Activated naive CD4-positive, alpha-beta T cell (primary cell): Measurements from ENCODE around the gene MAP3K2.

Experiments
- DNase-seq, 4 experiments: peaks; one replicate each; lab custom pipeline; 2025; lab: John Stamatoyannopoulos, UW

Gene MAP3K2

DNA sequence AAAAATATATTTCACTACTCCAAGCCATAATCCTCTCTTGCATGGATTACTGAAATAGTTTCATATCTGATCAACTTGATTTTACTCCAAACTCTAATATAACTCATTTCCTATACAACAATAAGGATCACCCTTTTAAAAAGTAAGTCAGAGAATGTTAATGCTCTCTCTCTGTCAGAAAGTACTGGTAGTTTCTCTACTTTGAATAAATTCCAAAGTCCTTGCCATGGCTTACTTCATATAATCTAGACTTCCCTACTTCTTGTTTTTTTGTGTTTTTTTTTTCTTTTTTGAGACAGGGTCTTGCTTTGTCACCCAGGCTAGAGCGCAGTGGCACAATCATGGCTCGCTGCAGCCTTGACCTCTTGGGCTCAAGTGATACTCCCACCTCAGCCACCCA, 36.2 kb downstream of the MAP3K2 start:
- DNase-seq, result no peak

DNA sequence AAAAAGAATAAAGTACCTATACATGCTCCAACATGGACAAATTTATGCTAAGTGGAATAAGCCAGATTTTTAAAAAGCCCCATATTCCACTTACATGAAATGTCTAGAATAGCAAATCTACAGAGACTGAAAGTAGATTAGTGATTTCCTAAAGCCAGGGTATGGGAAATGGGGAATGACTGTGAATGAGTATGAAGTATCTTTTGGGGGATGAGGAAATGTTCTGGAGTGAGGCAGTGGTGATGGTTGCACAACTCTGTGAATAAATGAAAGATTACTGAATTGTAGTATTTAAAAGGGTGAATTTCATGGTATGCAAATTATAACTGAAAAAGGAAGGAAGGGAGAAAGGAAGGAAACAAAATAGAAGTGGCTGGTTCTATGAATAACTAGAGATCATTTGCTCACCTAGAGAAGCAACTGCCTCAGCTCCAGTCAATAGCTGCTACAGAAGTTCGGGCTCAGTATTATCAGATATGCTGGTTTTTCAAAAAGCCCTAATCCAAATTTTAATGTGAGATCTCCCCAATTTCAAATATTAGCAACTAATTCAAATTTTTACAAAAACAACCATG, 39.3 kb downstream of the MAP3K2 start:
- no peak for DNase-seq

DNA sequence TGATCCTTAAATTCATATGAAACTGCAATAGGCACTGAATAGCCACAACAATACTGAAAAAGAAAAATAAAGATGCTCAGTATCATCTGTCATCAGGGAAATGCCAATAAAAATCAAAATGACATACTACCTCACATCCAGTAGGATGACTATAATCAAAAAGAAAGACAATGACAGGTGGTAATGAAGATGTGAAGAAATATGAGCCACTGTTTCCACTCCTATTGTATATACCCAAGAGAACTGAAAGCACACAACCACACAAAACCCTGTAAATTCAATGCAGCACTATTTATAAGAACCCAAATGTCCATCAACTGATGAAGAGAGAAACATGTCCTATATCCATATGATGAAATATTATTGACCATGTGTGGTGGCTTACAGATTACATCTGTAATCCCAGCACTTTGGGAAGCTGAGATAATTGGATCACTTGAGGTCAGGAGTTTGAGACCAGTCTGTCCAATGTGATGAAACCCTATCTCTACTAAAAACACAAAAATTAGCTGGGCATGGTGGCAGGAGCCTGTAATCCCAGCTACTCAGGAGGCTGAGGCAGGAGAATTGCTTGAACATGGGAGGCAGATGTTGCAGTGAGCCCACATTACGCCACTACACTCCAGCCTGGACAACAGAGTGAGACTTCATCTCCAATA, 39.9 kb downstream of the MAP3K2 start:
- DNase-seq, result no peak

DNA sequence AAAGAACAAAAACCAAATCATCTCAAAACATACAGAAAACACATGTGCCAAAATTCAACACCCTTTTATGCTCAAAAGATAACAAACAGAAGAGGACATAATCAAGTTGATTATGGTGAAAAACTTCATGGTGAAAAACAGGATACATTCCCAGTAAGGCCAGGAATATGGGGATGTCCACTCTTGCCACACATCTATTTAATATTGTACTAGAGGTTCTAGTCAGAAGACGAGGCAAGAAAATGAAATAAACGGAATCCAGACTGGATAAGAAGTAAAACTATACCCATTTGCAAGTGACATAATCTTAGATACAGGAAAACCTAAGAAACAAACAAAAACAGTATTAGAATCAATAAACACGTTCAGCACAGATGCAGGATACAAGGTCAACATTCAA, 40.8 kb downstream of the MAP3K2 start:
- no peak for DNase-seq

DNA sequence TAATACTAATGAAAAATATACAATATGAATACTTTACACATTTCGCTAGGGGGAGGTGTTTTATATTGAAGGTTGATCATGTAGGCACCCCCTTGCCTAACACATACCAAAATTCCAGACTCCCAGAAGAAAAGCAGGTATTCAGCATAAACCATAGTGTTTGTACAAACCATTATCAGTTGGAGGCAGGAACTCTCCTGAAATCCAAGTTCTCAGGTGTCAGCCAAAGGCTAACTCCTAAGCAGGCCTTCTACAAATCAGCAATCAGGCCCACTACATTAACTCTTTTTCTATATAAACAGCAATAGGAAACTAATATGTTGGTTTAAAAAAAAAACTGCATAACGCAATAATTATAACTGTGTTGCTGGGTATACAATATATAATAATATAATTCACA, 44.5 kb downstream of the MAP3K2 start:
- DNase-seq, result no peak

DNA sequence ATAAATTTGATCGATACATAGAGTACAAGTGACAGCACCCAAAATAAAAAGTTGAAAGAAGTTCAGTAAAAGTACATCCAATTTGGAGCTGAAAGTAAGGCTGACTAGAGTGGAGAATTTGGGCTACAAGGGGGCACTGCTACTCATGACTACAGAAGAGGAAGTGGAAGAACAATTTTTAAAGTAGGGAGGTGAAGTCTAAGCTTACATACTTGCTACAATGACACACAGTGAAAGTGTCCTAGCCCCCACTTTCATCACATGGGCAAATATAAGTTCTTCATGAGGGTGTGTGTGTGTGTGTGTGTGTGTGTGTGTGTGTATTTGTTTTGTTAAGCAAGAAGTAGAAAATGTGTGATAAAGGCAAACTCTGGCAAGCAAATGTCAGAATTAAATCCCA, 45.7 kb downstream of the MAP3K2 start:
- no peak for DNase-seq

DNA sequence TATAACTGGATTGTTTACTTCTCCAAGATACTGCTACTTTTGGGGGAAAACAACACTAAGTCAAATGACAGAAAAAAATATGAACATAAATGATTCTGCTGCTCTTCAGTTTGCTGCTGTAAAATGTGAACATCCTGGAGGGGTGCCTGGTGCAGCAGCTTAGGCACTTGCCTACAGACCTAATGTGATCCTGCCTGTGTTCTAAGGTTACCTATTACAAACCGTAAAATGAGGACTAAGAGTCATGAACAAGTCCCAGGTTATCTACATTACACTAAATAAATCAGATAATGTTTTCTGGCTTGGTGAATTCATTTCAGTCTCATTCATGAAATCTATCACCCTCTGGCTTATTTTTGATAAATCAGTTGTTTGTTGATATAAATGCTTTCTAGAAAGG, 55.4 kb downstream of the MAP3K2 start:
- no peak for DNase-seq

DNA sequence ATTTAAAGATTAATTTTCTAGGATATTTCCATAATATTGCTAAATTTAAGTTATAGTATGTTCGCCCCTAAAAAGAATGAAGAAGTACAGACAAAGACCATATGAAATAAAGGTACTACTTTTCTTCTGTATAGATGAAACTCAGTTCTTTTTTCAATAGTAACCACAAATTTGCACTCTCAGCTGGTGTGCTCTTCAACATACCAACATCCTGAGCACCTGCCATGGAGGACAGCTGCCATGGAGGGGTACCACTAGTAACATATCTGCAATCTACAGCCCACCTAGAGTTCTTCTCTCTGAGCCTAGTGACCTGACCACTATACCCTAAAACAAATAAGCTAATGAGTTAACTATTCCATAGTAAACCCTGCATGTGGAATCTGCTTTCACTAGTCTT, 57.0 kb downstream of the MAP3K2 start:
- no peak for DNase-seq

DNA sequence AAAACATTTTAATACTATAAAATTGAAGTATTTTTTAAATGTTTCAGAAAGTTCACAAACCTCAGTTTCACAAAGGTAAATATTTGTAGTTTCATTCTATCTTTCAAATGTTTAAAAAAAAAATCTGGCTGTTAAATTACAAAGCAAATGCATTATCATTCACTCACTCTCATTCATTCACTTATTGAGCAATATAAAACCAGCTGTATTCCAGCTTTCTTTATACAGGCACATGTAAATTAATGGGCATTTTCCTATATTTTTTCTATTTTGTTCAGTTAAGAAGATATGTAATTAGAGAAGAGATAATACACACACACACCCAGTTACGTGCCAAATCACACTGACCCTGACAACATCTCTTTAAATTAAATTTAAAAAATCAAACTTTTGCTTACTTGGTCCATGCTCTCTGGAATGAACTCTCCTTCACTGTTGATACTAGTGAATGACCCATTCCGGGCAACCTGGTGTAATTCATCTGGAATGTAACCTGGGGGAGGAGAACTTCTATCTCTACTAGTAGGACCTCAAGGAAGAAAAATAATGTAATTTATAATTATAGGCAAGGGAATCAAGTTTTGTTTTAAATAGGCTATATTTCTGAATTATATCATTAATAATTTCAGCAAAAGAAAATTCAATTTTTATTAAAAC, 61.4 kb downstream of the MAP3K2 start:
- DNase-seq, result no peak

DNA sequence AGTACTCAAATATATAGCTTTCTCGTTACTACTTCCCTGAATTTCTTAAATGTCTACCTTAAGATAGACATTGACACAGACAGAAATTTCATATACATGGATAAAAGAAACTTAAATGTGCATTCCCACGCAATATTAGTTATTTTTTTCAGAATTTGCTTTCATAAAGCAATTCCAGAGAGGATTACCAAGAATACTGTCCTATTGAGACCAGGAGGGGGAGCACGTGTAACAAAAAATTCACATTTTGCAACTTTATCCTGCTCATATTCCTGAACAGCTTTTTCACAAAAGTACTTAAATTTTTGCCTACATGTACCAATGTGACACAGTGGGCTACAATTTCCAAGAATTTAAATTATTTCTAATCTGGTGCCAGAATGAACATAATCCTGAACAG, 63.1 kb downstream of the MAP3K2 start:
- no peak for DNase-seq

DNA sequence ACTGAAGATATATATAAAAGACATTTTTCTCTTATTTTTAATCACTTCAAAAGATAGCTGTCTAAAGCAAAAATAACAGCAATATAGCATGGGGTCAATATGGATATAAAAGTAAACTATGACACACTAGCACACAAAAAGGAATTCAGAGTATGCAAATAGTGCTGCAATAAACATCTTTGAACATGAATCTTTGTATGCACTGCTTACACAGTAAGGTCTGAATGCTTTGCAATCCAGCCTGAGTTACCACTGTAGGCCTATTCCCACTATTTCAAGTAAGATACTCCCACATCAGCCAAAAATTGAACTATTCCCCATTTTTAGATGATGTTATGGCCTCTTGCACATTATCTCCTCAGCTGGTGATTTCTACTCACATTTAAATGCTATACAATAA, 66.5 kb downstream of the MAP3K2 start:
- no peak for DNase-seq

DNA sequence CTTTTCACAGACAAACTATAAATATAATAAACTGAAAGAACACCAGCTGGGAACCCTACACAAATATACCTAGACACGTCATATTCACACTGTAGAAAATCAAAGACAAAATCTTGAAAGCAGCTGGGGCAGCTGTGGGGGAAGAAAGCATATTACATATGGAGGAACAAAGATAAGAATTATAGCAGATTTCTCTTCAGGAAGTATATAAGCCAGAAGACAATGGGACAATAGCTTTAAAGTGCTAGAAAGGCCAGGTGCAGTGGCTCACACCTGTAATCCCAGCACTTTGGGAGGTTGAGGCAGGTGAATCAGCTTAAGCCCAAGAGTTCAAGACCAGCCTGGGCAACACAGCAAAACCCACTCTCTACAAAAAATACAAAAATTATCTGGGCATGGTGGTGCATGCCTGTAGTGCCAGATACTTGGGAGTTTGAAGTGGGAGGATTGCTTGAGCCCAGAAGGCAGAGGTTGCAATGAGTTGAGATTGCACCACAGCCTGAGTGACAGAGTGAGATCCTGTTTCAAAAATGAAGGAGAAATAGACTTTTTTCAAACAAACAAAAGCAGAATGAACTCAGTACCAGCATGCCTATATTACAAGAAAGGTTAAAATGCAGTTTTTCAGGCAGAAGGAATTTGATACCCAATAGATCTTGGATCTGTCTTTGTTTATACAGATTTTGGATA, 67.0 kb downstream of the MAP3K2 start:
- DNase-seq, result no peak

DNA sequence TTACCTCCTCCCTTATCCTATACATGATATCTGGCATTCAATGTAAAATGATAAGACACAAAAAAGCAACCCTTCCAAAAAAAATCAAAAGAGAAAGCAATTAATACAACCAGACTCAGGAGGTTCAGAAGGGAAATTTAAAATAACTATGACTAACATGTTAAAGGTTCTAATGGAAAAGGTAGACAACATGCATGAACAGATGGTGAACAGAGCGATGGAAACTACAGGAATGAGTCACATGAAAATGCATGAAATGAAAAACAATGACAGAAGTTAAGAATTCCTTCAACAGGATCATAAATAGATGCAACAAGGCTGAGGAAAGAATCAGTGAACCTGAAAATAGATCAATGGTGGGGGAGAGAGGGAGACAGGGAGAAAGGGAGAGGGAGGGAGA, 67.7 kb downstream of the MAP3K2 start:
- DNase-seq, result no peak

DNA sequence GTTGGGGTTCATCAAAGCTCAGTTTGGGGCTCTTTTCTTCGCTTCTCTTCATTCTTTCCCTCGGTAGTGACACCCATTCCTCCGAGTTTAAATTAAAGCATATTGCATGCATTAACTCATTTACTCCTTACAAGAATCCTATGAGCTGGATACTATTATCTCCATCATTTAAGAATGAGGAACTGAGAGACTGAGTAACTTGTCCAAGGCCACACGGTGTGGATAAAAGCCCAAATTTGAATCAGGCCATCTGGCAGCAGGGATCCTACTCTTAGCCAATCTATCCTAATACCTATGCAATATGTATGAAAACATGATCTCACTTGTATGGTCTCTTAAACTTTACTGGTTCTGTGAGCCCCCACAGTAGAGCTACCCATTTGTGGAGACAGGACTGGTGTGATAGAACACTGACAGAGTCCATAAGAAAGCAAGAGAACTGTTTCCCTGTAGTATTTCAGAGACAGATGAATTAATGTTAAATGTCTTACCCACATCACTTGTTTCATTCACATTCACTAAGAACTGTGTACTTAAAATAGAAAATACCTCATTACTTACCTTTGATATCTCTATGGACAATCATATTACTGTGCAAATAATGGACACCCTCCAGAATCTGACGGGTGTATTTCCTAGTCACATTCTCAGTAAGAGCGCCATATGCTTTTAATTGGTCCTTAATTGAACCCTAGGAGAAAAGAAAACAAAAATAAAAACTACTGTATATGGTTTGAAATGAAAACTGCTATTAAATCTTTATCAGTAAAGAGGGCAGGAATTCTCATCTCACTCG, 73.4 kb downstream of the MAP3K2 start:
- DNase-seq, result no peak

DNA sequence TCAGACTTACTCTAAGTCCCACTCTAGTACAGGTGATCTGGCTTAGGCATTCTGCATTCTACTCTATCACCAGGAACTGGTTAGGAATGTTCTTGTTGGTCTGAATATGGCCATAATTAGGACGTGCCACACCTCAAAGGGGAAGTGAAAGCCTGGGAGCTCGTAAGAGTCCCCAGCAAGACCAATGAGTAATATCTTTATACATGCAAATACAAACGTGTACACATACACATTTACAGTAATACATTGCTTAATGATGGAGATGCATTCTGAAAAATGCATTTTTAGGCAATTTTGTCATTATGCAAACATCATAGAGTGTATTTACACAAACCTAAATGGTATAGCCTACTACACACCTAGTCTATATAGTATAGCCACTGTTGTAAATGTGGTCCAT, 74.4 kb downstream of the MAP3K2 start:
- DNase-seq, result no peak

DNA sequence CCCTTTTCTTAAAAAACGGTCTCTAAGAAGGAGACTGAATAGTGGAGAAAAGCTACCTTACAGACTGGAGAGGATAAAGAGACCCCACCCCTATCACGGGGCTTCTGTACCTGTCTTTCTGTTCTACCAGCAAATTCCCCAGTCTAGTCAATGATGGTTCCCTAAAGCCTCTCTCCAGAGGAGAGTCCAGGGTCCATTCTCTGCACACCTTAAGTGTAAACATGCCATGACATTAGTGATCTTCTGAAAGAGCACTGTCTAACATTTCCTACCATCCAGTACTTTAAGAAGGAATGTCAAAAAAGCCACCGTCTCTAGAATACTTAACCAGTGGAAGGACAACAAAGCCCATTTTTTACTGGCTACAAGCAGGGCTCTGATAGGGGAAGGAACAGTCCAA, 76.8 kb downstream of the MAP3K2 start:
- no peak for DNase-seq

DNA sequence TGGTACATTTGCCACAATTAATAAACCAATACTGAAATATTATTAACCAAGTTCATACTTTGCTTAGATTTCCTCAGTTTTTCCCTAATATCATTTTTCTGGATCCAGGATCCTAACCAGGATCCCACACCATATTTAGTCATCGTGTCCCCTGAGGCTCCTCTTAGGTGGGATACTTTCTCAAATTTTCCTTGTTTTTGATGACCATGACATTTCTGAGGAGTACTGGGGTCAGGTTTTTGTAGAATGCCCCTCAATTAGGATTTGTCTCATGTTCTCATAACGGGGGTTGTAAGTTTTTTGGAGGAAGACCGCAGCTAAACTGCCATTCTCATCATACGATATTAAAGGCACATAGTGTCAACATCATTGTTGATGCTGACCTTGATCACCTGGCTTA, 78.3 kb downstream of the MAP3K2 start:
- DNase-seq, result no peak

DNA sequence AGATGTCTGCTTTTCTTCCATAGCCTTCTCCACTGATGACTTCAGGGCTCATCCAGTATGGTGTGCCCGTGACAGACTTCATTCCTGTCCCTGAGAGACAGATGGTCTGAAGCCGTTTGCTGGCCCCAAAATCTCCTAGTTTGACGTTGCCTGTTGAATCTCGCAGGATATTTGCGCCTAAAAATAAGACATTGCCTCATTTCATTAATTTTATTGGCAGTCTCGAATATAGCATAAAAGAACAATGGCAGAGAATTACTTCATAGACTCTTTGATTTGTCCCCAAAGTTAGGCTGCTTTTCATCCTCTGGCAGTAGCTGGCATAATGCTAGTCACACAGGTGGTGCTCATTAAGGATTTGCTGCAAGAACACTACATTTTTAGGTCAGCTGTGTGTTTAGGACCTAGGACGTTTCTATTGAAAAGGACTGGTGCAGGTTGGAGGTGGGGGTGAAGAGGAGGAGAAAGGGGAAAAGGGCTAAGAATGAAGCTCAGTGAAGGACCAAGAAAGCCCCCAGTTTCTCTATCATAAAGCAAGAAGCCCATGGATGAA, 79.1 kb downstream of the MAP3K2 start:
- no peak for DNase-seq

DNA sequence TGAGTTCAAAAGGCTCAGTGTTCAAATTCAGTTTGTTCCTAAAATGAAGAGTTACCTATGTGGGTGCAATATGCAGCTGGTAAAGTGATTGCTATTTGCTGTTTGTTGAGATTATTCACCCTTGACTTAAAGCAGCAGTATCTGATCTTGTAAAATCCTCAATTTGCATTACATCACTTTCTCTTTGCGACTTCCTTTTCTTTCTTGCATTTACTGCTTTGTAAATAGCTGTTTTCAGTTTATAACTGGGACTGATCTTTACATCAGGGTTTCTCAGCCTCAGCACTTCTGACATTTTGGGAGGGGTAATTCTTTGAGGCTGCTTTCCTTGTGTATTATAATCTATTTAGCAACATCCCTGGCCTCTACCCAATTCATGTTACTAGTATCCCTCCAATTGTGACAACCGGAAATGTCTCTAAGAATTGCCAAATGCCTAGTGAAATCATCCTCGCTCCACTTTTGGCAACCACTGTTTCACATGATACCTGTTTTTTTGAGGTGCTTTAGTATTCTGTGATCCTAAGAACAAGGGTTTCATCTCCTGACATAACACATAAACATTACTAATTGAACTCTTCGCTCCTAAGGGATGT, 81.7 kb downstream of the MAP3K2 start:
- no peak for DNase-seq

DNA sequence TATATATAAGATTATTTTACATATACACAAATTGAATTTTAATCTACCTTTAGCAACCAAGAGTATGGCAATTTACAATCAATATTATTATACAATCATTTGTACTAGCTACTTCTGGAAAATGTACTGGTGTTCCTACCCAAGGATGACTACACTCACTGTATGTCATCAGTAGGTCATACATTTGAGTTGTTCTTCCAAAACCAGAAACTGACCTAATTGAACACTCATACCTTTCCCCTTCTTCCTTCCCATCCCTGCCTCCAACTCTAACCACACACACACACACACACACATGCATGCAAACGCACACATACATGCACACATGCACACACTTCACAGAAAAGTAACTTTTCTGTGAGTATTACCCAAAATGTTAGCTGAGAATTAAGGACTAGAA, 85.6 kb downstream of the MAP3K2 start:
- DNase-seq, result no peak

DNA sequence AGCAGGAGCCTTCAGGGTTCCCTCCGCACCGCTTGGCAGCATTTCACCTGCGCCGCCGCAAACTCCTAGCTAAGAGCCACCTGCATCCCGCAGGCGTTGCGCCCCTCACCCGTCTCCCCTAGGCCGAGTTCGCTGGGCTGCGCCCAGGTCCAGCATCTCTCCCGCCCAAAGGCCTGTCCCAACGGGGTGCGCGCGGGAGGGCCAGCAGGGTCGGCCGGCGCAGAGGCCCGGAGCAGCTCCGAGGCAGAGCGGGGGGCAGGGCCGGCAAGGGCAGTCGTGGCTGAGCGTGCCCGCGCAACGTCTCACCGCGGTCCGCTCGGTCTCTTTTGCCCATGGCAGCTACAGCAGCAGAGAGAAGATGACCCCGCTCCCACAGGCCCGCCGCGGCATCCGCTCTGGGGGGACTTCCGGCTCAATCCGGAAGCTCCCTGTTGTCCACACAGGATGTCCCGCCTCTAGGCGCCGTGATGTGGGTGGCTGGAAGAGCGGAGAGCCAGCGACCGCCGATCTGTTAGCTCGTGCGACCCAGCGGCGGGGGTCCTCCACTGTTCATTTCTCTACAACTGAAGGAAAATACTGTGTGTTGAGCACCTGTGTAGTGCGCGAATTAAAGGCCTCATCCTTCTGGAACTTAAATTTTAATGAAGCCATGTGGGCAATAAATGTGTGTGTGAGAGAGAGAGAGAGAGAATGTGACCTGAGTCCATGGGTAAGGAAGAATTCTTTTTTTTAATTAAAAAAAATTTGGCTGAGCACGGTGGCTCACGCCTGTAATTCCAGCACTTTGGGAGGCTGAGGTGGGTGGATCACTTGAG, 93.8 kb downstream of the MAP3K2 start, which contains the start of gene ERCC3:
Gene ERCC3, minus strand, starts transcription at position 397 of the 815 bp plus-strand sequence. Its CDS starts 63 bp downstream, at position 334.
- DNase-seq, result peak; percentile 27 to 67 (median 50)
